ENCODE data around the gene SCAI.
A peak's percentile ranks its signal among the peaks of the same experiment; 100 is the strongest.

GRCh38 chr9:125066839-125067619 is 76.3 kb downstream of the SCAI start:
- TF ChIP-seq, protein P1, sequence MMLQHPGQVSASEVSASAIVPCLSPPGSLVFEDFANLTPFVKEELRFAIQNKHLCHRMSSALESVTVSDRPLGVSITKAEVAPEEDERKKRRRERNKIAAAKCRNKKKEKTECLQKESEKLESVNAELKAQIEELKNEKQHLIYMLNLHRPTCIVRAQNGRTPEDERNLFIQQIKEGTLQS (IDR thresholded peaks at IDR 0.05): peak; percentile 68
- TF ChIP-seq, protein P1 (CRISPR knock-in tag; conservative IDR thresholded peaks at IDR 0.05): no peak
- TF ChIP-seq HLTF (IDR thresholded peaks at IDR 0.05) (no peak), ESRRA (IDR thresholded peaks at IDR 0.05; ENCODE audit: borderline replicate concordance, low read depth) (no peak), TEAD4 (IDR thresholded peaks at IDR 0.05; ENCODE audit: low read length) (no peak), TEAD4 (CRISPR knock-in tag; IDR thresholded peaks at IDR 0.05; ENCODE audit: borderline replicate concordance) (no peak), MAZ (CRISPR knock-in tag; conservative IDR thresholded peaks at IDR 0.05 in 1 of 2, IDR thresholded peaks at IDR 0.05 in 1 of 2) (no peak), ZFP36 (IDR thresholded peaks at IDR 0.05; ENCODE audit: low read depth, low read length, partially characterized antibody) (no peak), MAFF (IDR thresholded peaks at IDR 0.05; ENCODE audit: low read length) (no peak)

All from K562 (cell line).